Measurements from ENCODE around the gene HPRT1.

The HPRT1 gene

DNA sequence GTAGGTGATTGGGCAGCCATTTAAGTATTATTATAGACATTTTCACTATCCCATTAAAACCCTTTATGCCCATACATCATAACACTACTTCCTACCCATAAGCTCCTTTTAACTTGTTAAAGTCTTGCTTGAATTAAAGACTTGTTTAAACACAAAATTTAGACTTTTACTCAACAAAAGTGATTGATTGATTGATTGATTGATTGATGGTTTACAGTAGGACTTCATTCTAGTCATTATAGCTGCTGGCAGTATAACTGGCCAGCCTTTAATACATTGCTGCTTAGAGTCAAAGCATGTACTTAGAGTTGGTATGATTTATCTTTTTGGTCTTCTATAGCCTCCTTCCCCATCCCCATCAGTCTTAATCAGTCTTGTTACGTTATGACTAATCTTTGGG lies 16.3 kb downstream of the HPRT1 start:
- DNase-seq (ENCODE audit: low spot score) = no peak

GRCh38 chrX:134478374-134478773 lies 18.4 kb downstream of the HPRT1 start:
- no peak for DNase-seq (ENCODE audit: low spot score)

DNA sequence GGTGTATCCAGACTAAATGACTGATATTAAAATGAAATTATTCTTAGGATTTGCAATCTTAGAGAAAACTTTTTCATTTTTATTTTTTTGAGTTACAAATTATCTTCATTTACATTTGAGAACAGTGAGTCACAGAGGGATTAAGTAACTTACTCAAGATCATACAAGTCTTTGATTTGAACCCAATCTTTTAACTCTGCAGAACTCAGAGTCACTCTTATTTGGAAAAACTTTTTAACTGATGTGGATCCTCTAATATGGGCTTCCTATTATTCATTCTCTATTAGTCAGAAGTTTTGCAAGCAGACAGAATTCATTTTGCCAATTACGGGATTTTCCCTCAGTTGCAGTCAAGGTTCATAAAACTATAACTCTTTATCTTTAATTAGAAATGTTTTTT lies 20.1 kb downstream of the HPRT1 start:
- no peak for DNase-seq (ENCODE audit: low spot score)

- no peak for DNase-seq (ENCODE audit: low spot score)
Measured at GRCh38 chrX:134481339-134481738, 21.4 kb downstream of the HPRT1 start.

DNA sequence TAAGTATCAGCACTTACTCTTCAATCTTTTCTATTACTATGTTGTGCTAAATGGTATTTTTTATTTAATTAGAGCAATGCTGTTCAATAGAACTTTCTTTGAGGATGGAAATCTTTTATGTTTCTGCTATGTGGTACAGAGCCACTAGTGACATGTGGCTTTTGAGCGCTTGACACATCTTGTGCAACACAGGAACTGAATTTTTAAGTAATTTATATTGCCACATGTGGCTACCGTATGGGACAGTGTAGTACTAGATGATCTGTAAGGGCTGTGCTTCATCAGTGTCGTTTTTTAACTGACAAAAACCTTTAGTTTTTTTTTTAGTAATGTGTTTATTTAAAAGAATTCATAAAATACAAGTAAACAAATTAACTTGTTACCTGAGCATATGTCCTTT lies 22.4 kb downstream of the HPRT1 start:
- no peak for DNase-seq (ENCODE audit: low spot score)

DNA sequence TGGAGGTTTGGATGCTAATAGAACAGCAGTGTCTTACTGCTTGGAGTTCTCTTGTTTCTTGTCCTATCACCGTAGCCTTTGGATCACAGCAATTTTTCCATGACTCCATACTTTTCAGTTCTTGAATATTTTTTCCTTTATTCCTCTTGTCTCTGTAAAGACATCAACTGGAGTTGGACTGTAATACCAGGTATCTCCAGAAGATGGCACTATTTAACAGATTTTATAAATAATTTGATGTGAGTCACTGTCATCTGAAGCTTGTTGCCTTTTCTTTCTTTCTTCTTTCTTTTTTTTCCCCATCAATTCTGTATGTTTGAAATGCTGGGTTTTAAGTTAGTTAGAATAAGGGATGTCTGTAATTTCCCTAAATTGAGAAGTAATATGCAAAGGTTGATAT lies 24.1 kb downstream of the HPRT1 start:
- peak; percentile 61 for DNase-seq (ENCODE audit: low spot score)

DNA sequence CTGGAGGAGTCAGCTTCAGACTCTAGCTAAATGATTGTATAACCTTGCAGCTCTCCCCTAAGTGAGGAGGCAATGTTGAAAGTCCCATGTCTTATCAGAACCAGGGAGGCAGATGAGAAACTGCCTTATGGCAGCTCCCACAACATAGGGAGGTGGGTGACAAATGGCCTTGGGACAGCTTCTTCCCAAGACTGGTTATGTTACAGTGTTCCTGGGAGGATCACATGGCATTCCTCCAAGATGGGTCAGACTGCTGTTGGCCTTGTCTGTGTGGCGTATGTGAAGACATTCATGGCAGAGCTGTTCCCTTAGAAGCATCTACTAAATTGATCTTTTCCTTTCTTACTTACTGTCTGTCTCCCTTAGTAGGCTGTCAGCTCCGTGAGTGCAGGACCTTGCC lies 42.0 kb downstream of the HPRT1 start:
- no peak for DNase-seq (ENCODE audit: low spot score)

- DNase-seq (ENCODE audit: low spot score) = no peak
Measured at GRCh38 chrX:134502686-134503085, 42.7 kb downstream of the HPRT1 start.

- no peak for DNase-seq (ENCODE audit: low spot score)
Measured at GRCh38 chrX:134512566-134512965, 52.6 kb downstream of the HPRT1 start.

- DNase-seq (ENCODE audit: low spot score) = no peak
Measured at GRCh38 chrX:134513091-134513490, 53.1 kb downstream of the HPRT1 start.

DNA sequence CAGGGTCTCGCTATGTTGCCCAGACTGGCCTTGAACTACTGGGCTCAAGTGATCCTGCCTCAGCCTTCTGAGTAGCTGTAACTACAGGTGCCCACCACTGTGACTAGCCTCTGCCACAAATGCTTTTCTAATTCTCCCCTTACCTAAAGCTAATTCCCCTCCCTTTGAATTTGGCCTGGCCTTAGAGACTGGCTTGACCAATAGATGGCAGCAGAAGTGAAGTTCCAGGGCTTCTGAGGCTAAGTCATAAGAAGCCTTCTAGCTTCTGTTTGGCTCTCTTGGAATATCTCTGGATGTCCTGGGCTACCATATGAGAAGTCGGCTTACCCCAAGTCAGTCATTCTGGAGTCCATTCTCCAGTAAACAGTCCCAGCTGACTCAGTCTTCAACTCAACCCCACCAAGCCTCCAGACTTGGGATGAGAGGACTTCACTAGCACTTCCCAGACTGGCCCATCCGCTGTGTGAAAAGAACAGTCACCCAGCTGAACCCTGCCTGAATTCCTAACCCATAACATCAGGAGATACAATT lies 61.0 kb downstream of the HPRT1 start:
- DNase-seq (ENCODE audit: low spot score) = peak; percentile 57

GRCh38 chrX:134524181-134524580 lies 64.2 kb downstream of the HPRT1 start:
- DNase-seq (ENCODE audit: low spot score) = no peak

DNA sequence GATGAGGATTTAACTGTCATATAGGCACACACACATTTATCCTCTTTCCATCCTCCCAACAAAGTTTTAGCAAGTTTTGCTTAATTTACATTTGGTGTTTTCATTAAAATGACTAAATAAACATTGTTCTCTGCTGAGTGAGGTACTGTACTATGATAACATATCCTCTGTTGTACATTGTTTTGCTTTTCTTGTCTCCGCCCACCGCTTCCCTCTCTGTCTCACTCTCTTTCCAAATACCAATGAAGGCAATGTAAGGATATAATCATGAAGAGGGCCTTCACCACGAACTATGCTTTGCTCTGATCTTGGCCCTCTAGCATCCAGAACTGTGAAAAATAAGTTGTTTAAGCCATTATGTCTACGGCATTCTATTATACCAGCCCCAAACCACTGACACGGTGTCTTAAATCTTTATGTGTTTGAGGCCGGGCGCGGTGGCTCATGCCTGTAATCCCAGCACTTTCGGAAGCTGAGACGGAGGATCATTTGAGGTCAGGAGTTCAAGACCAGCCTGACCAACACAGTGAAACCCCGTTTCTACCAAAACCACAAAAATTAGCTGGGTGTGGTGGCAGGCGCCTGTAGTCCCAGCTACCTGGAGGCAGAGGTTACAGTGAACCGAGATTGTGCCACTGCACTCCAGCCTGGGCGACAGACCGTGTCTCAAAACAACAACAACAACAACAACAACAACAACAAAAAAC lies 65.3 kb downstream of the HPRT1 start:
- no peak for DNase-seq (ENCODE audit: low spot score)

- no peak for DNase-seq (ENCODE audit: low spot score)
Measured at GRCh38 chrX:134526399-134526798, 66.4 kb downstream of the HPRT1 start.

- DNase-seq (ENCODE audit: low spot score) = peak; percentile 6
Measured at GRCh38 chrX:134528960-134529359, 69.0 kb downstream of the HPRT1 start.

DNA sequence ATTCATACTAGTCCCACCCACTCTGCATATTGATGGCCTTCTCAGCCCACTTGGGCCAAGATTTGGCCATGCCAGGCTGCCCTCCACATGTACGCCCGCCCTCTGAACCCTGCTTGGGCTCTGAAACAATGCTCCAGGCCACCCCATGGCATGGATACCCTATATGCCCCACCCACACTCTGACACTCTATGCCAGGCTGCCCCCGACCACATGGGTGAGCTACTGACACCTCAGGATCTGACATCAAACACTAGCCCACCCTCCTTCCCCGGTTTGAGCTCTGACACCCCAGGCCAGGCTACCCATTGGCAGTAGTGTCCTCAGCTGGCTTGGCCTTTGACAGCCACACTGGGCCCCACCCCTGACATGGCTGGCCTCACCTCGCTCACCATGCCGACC lies 69.5 kb downstream of the HPRT1 start:
- DNase-seq (ENCODE audit: low spot score) = no peak

DNA sequence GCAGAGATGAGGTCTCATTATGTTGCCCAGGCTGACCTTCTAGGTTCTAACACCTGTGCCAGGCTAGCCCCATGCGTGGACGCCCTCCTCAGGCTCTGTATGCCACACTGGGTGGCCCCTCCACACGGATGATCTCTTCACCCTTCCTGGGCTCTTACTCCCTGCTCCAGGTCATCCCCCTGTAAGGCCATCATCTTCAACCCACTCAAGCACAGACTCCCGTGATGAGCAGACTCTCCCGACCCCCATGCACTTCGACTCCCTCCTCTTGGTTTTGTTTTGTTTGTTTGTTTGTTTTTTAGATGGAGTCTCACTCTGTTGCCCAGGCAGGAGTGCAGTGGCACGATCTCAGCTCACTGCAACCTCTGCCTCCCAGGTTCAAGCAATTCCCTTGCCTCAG lies 70.9 kb downstream of the HPRT1 start:
- no peak for DNase-seq (ENCODE audit: low spot score)

- DNase-seq (ENCODE audit: low spot score) = no peak
Measured at GRCh38 chrX:134533352-134533751, 73.4 kb downstream of the HPRT1 start.

DNA sequence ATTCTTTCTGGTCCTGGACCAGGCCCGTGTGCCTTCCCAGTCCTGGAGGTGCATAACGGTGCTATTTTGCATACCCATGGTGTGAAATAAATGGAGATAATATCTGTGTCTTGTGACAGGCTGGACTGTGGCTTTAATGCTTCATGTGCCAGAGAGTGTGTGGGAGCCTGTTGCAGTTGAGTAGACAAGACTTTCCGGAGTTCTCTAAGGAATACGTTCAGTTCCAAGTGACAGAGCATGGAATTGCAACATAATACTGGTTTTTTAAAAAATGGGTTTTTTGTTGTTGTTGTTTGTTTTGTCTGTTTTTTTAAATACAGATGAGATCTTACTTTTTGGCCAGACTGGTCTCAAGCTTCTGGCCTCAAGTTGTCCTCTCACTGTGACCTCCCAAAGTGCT lies 74.0 kb downstream of the HPRT1 start:
- DNase-seq (ENCODE audit: low spot score) = no peak

- DNase-seq (ENCODE audit: low spot score) = no peak
Measured at GRCh38 chrX:134537179-134537955, 77.4 kb downstream of the HPRT1 start.

- DNase-seq (ENCODE audit: low spot score) = no peak
Measured at GRCh38 chrX:134538316-134538715, 78.4 kb downstream of the HPRT1 start.

DNA sequence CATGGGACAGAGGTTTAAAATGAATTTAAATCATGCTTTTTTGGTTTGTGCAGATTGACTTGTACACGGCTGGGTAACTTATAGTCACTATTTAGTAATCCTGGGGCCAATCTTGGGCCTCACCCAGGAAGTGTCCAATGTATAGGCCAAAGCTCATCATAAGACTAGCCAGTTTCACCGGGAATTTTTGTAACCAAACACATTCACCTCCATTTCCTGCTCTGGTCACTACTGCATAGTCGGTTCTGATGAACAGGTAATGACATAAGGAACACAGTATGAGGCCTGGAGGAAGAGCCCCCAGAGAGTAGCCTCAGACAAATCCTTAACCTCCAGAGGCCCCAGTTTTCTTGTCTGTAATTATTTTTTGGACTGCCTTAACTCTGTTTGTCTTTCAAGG lies 81.9 kb downstream of the HPRT1 start:
- DNase-seq (ENCODE audit: low spot score) = no peak

GRCh38 chrX:134542485-134542884 lies 82.5 kb downstream of the HPRT1 start:
- DNase-seq (ENCODE audit: low spot score) = no peak

DNA sequence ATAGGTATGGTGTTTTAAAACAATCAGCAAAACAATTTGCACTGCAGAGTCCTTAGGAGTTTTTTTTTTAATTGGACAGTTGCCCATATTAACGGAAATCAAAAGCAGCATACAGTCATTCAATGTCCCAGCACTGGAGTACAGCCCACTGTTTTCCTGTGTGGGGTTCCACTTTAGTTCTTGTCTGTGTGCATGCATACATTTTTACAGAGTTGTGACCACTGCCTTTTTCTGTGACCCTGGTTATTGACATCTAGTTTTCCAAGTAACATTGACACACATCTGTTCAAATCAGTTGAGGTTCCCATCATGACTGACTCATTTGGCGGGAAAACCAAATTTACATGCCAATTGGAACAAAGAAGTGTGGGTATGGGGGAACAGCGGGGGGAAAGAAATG lies 83.3 kb downstream of the HPRT1 start:
- no peak for DNase-seq (ENCODE audit: low spot score)
